ENCODE results near the gene PTCD2.
A peak's percentile ranks its signal among the peaks of the same experiment; 100 is the strongest.

- TF ChIP-seq CTCF (conservative IDR thresholded peaks at IDR 0.05; ENCODE audit: low read length) = peak; percentile 57
- no peak for TF ChIP-seq EZH2phosphoT487 (IDR thresholded peaks at IDR 0.05; ENCODE audit: borderline replicate concordance)
These were observed 74.5 kb downstream of the PTCD2 start for GRCh38 chr5:72394688-72395087.
